Peyer's patch (tissue), 4 donors: ENCODE results near the gene MYCBPAP.

ENCODE experiments used
- CTCF ChIP-seq, 6 experiments: fragments of 450-650 bp in 4 of 6; fragments of 200-600 bp in 2 of 6; sonication (generic) in 1 of 6; IDR thresholded peaks; one replicate each; pipeline ENCODE4 v1.5.1; 2017 to 2019; ENCODE audit warnings: antibody characterized with exemption in 6 of 6, mild to moderate bottlenecking in 3 of 6, moderate library complexity in 1 of 6
- POLR2A ChIP-seq, 2 donors: fragments of 450-650 bp; IDR thresholded peaks; one replicate each; pipeline ENCODE4 v1.5.1; 2017; ENCODE audit warnings: antibody characterized with exemption in 2 of 2, mild to moderate bottlenecking in 2 of 2, moderate library complexity in 2 of 2

GRCh38 chr17:50483266-50483665 is 25.0 kb upstream of the MYCBPAP start:
- TF ChIP-seq CTCF (IDR thresholded peaks at IDR 0.05) (no peak), POLR2A (IDR thresholded peaks at IDR 0.05) (no peak)
